ENCODE results near the gene ADGRB2. TPM values are rescaled to one million over a fixed set of nuclear protein-coding genes. Genes with fewer than 3 reads are reported as not detected.

Gene ADGRB2
- total and polyA plus RNA-seq, 2 of the 4 experiments (the other 2 are of a cell fraction) = 2.2 to 11.9 TPM

- Histone ChIP-seq H2BK120ac (ENCODE audit: low read depth, low read length) (peak overlapping the region; percentile 83), H2BK20ac (ENCODE audit: low read depth, low read length) (peak overlapping the region; percentile 94), H3K4me2 (ENCODE audit: low read depth, low read length) (peak overlapping the region; percentile 61), H3K79me1 (ENCODE audit: low read depth in 1 of 2, low read length in 2 of 2) (0 out of 4 replicates have a peak, but pooled peaks cover 0 to 6% of the 10 kb centered on the region in 2 experiments), H3K36me3 (ENCODE audit: control insufficient read depth, insufficient read depth, low read length) (no peaks in the 10 kb centered on the region), H3K9ac (ENCODE audit: low read depth, low read length) (peak overlapping the region; percentile 18; the same call in 1 of the 2 replicates), H2AK9ac (replicated peaks; ENCODE audit: low read depth, low read length, poor library complexity) (no peak overlapping the region), H2BK15ac (ENCODE audit: low read depth, low read length) (no peak overlapping the region), H3K23ac (ENCODE audit: low read depth, low read length) (no peak overlapping the region), H3K18ac (ENCODE audit: low read depth, low read length) (peak overlapping the region; percentile 77), H2AK5ac (ENCODE audit: low read depth, low read length) (no peak overlapping the region), H3K56ac (ENCODE audit: extremely low read depth, insufficient read depth, low read length) (peak overlapping the region; percentile 87; the same call in 1 of the 2 replicates), H3K27me3 (ENCODE audit: control insufficient read depth, insufficient read depth, low read length) (no peaks in the 10 kb centered on the region), H3K9me3 (ENCODE audit: control insufficient read depth, insufficient read depth, low read length) (no peaks in the 10 kb centered on the region), H3K4me1 (ENCODE audit: control insufficient read depth, insufficient read depth, low read length) (peaks cover 36% of the 10 kb centered on the region), H4K91ac (ENCODE audit: insufficient read depth, low read depth, low read length) (peak overlapping the region; percentile 83), H2BK5ac (ENCODE audit: low read depth, low read length, poor library complexity, severe bottlenecking) (peak overlapping the region; percentile 52), H4K5ac (ENCODE audit: low read depth, low read length) (peak overlapping the region; percentile 56), H4K20me1 (ENCODE audit: insufficient read depth, low read length) (no peaks in the 10 kb centered on the region), H2AFZ (replicated peaks; ENCODE audit: low read length, poor library complexity) (peak overlapping the region; percentile 58), H3K4ac (ENCODE audit: low read depth, low read length) (peak overlapping the region; percentile 86), H3K14ac (replicated peaks; ENCODE audit: low read depth, low read length) (no peak overlapping the region), H4K8ac (ENCODE audit: low read depth in 2 of 2, low read length in 2 of 2) (peak overlapping the region; percentile 6 to 73; a peak in 2 of 4 replicates), H3K9me1 (ENCODE audit: insufficient read depth, low read length) (peaks cover 22% of the 10 kb centered on the region), H3K4me3 (ENCODE audit: insufficient read depth, low read depth, low read length) (no peak overlapping the region), H3K27ac (ENCODE audit: insufficient read depth, low read length) (peak overlapping the region; percentile 52)
- CTCF ChIA-PET = interaction anchor here (1.0 to 1.2 kb wide), 2 partner anchors 32 to 76 kb away, joined by 3 to 4 read pairs; no protein-coding TSS in a partner anchor
- ATAC-seq (ENCODE audit: low read depth) = peak; percentile 21
- intact Hi-C loops (cut with micrococcal nuclease) = loop anchor here (2.0 kb wide), 2 partner anchors 24 to 76 kb away; no protein-coding TSS in a partner anchor
- no TSS peak for BruUV-seq (replicated peaks)
- in situ Hi-C loops (cut with MboI; ENCODE audit: low sequenced_read_pairs) = no loop called here
- POLR2A ChIA-PET (ENCODE audit: unreplicated experiment) = interaction anchor here (0.6 to 1.2 kb wide), 2 partner anchors 9 to 49 kb away, joined by 3 to 5 read pairs; no protein-coding TSS in a partner anchor
- TF ChIP-seq MAZ (IDR thresholded peaks at IDR 0.05; ENCODE audit: borderline replicate concordance, low read depth, low read length) (peak; percentile 38; the same call in 1 of the 2 replicates), MXI1 (IDR thresholded peaks at IDR 0.05; ENCODE audit: borderline replicate concordance, low read depth, low read length) (0 out of 2 replicates have a peak, but pooled peaks have one; percentile 24), RCOR1 (IDR thresholded peaks at IDR 0.05; ENCODE audit: insufficient replicate concordance, low read length) (no peak), BHLHE40 (IDR thresholded peaks at IDR 0.05; ENCODE audit: low read depth, low read length) (0 out of 2 replicates have a peak, but pooled peaks have one; percentile 54)
- dilution Hi-C loops (cut with HindIII; ENCODE audit: low sequenced_read_pairs, unreplicated experiment) = no loop called here
- DNase-seq = peak; percentile 86
- WGBS, 2 experiments (ENCODE audit: extremely low coverage in 2 of 2, insufficient read length in 1 of 2) = no CpG with 5 or more reads among the region's 1 CpG
These were observed 51.5 kb downstream of the ADGRB2 start for GRCh38 chr1:31712630-31713029.

All from IMR-90 (cell line).